CD4-positive, CD25-positive, alpha-beta regulatory T cell (primary cell): Measurements from ENCODE around the gene PARD6G. TPM values are rescaled to one million over a fixed set of nuclear protein-coding genes. Genes with fewer than 3 reads are reported as not detected.
A peak's percentile ranks its signal among the peaks of the same experiment; 100 is the strongest.

Source experiments
- ATAC-seq, 2 donors: fragments of 150-1000 bp; cut with Tn5 transposase; one replicate each; pipeline ENCODE4 v1.10.0; 2021; ENCODE audit warnings: low read depth in 2 of 2, moderate number of reproducible peaks in 2 of 2, moderate library complexity in 1 of 2
- DNase-seq, 3 donors: peaks; one replicate each; pipeline versions ENCODE4 v3.0.0 to v3.0.0-alpha.2; 2012 to 2022; ENCODE audit warnings: mixed read lengths in 1 of 3
- H3K27ac ChIP-seq: one replicate; pipeline ENCODE4 v1.7.0; 2013; ENCODE audit warnings: mild to moderate bottlenecking, low read length; ENCODE audit not compliant: insufficient read depth, poor library complexity, severe bottlenecking
- H3K27me3 ChIP-seq: one replicate; pipeline ENCODE4 v1.7.0; 2013; ENCODE audit warnings: low read length; ENCODE audit not compliant: control insufficient read depth, insufficient read depth
- H3K36me3 ChIP-seq: one replicate; pipeline ENCODE4 v1.7.0; 2013; ENCODE audit warnings: mild to moderate bottlenecking, low read length, moderate library complexity; ENCODE audit not compliant: control insufficient read depth, insufficient read depth
- H3K4me1 ChIP-seq: 2 replicates; pipeline ENCODE4 v1.7.0; 2013; ENCODE audit warnings: mild to moderate bottlenecking, low read length; ENCODE audit not compliant: insufficient read depth, control insufficient read depth, poor library complexity, severe bottlenecking
- H3K4me3 ChIP-seq: one replicate; pipeline ENCODE4 v1.7.0; 2013; ENCODE audit warnings: low read depth, mild to moderate bottlenecking, low read length, moderate library complexity
- H3K9me3 ChIP-seq, 2 experiments: 1 replicate in 1 of 2; 2 replicates in 1 of 2; pipeline ENCODE4 v1.7.0; 2013; ENCODE audit warnings: low read length in 2 of 2, mild to moderate bottlenecking in 1 of 2, moderate library complexity in 1 of 2; ENCODE audit not compliant: control insufficient read depth in 2 of 2
- H3K27ac Mint-ChIP-seq, 3 donors: one replicate each; pipeline ENCODE4 v1.8.0; 2020 to 2022; ENCODE audit warnings: mild to moderate bottlenecking in 3 of 3, mixed read lengths in 3 of 3, moderate library complexity in 2 of 3
- H3K27me3 Mint-ChIP-seq: one replicate; pipeline ENCODE4 v1.8.0; 2022; ENCODE audit warnings: mild to moderate bottlenecking, mixed read lengths
- H3K36me3 Mint-ChIP-seq: one replicate; pipeline ENCODE4 v1.8.0; 2020; ENCODE audit warnings: mixed read lengths
- H3K4me1 Mint-ChIP-seq, 4 donors: one replicate each; pipeline ENCODE4 v1.8.0; 2020 to 2022; ENCODE audit warnings: mixed read lengths in 4 of 4, mild to moderate bottlenecking in 1 of 4
- H3K4me3 Mint-ChIP-seq, 4 donors: one replicate each; pipeline ENCODE4 v1.8.0; 2020 to 2022; ENCODE audit warnings: mild to moderate bottlenecking in 4 of 4, mixed read lengths in 4 of 4, moderate library complexity in 3 of 4
- H3K9me3 Mint-ChIP-seq, 7 donors: one replicate each; pipeline ENCODE4 v1.8.0; 2020 to 2022; ENCODE audit warnings: mixed read lengths in 7 of 7, mild to moderate bottlenecking in 3 of 7, moderate library complexity in 2 of 7
- polyA plus RNA-seq, 4 donors: library from polyadenylated mRNA; unstranded; fragments of 300-500 nt; fragmentation: Illumina TruSeq; gene quantifications; one replicate each; pipeline ENCODE4 v1.2.3, GENCODE V29; 2021
- total RNA-seq: library from RNA; stranded (reverse); gene quantifications from one replicate; pipeline ENCODE4 v1.2.3, GENCODE V29; 2022

Gene PARD6G
- total and polyA plus RNA-seq, 5 donors from 2014 or later = 0.20 to 0.48 (median 0.39) TPM

DNA sequence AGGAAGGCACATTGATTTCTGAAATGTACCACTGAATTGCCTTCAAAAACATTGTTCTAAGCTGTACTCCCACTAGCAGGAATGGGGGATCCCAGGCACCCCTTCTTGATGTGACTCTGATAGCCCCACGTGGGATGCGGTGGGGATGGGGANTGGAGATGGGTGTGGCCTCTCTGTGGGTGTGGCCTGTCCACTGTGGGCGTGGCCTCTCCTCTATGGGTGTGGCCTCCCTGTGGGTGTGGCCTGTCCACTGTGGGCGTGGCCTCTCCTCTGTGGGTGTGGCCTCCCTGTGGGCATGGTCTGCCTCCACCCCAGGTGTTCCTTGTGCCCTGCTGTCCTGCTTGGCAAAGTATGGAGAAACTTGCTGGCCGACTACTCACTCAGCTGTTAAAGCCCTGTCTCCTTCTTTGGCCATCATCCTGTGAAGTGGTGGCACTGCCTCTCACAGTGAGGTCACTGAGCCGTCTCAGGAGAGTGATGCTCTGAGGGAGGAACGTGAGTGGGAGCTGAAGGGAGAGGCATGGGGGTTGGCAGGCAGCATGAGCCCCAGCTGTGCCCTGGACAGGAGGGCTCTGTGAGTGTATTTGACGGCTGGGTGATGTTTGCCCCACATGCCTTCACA is 6.7 kb upstream of the PARD6G start:
- Mint-ChIP-seq H3K27ac (no peak overlapping the region), H3K36me3 (no peaks in the 10 kb centered on the region), H3K27me3 (peaks cover 12% of the 10 kb centered on the region), H3K4me3 (no peak overlapping the region), H3K4me1 (no peaks in the 10 kb centered on the region), H3K9me3 (peaks cover 0 to 5% (median 0%) of the 10 kb centered on the region in 7 donors)
- Histone ChIP-seq H3K27me3 (no peaks in the 10 kb centered on the region), H3K27ac (no peak overlapping the region), H3K4me3 (no peak overlapping the region), H3K9me3 (no peaks in the 10 kb centered on the region), H3K36me3 (no peaks in the 10 kb centered on the region), H3K4me1 (no peaks in the 10 kb centered on the region)
- ATAC-seq (peak in 1 of 2 donors; percentile 31), DNase-seq (peak in 1 of 3 donors; percentile 5)

DNA sequence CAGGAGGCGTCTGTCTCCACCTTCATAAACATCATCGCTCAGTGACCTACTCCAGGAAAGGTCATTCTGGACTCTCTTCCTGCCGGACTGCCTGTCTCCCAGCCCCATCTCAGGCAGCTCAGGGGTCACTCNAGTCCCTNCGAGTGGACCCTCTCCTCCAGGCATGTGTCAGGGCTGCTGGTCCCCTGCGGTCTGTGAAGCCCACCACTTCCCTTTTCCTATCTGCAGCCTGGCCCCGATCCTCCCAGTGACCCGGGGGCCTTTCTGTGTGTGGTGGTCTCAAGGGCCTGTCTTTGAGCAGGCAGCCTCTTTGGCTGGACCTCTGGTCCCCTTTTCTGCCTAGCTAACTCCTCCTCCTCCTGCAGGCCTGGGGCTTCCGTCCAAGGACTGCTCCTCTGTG is 5.9 kb upstream of the PARD6G start:
- Histone ChIP-seq H3K27ac (no peak overlapping the region), H3K4me1 (no peaks in the 10 kb centered on the region), H3K27me3 (peaks cover 2% of the 10 kb centered on the region), H3K4me3 (no peak overlapping the region), H3K36me3 (no peaks in the 10 kb centered on the region), H3K9me3 (no peaks in the 10 kb centered on the region)
- DNase-seq (no peak), ATAC-seq (no peak)
- no peak overlapping the region for H3K27ac Mint-ChIP-seq
- H3K9me3 Mint-ChIP-seq = peaks cover 0 to 5% (median 0%) of the 10 kb centered on the region in 7 donors
- H3K4me3 Mint-ChIP-seq = no peak overlapping the region
- H3K4me1 Mint-ChIP-seq = no peaks in the 10 kb centered on the region
- H3K27me3 Mint-ChIP-seq = peaks cover 18% of the 10 kb centered on the region
- H3K36me3 Mint-ChIP-seq = no peaks in the 10 kb centered on the region

DNA sequence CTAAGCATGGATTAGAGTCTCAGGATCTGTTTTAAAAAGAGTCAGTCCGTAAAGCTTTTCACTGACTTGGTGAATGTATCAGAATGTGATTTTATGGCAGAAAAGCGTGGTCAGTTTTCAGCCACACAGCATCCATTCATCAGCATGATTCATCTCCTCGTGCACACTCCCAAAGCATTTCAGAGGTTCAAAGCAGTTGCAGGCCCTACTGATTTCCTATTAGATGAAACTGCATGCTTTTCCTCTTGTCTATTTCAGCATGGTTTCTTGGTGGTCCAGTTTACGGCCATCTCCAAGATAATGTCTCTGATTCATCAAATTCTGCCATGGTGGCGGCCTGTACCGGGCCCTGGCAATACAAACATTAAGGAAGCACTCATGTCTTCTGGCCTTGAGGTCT is 4.8 kb upstream of the PARD6G start:
- H3K4me1 ChIP-seq = no peaks in the 10 kb centered on the region
- peaks cover 25% of the 10 kb centered on the region for H3K27me3 Mint-ChIP-seq
- H3K36me3 Mint-ChIP-seq = no peaks in the 10 kb centered on the region
- H3K27me3 ChIP-seq = peaks cover 2% of the 10 kb centered on the region
- no peaks in the 10 kb centered on the region for H3K9me3 ChIP-seq
- H3K4me1 Mint-ChIP-seq = peaks cover 0 to 2% (median 0%) of the 10 kb centered on the region in 4 donors
- H3K4me3 Mint-ChIP-seq = no peak overlapping the region
- no peak for DNase-seq
- no peak overlapping the region for H3K27ac Mint-ChIP-seq
- H3K9me3 Mint-ChIP-seq = peaks cover 0 to 5% (median 0%) of the 10 kb centered on the region in 7 donors
- ATAC-seq = no peak
- no peak overlapping the region for H3K27ac ChIP-seq
- no peaks in the 10 kb centered on the region for H3K36me3 ChIP-seq
- no peak overlapping the region for H3K4me3 ChIP-seq

DNA sequence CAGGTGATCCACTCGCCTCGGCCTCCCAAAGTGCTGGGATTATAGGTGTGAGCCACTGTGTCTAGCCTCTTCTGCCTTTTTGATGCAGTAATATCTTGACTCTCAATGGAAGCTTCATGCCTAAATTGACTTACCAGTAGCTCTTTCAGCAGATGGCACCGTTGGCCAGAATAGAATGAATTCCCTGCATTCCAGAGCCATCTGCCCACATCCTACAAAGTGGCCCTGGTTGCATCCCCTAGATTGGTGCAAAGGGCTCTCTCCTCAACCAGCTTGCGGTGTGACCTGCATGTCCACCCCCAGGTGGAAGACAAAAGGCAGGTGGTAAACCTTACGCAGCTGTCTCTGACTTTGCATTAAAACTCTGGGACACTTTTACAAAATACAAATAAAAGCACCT is 4.4 kb upstream of the PARD6G start:
- no peak overlapping the region for H3K27ac ChIP-seq
- peaks cover 3% of the 10 kb centered on the region for H3K4me1 ChIP-seq
- H3K4me1 Mint-ChIP-seq = peaks cover 0 to 2% (median 0%) of the 10 kb centered on the region in 4 donors
- peaks cover 25% of the 10 kb centered on the region for H3K27me3 Mint-ChIP-seq
- peaks cover 0 to 5% (median 0%) of the 10 kb centered on the region in 7 donors for H3K9me3 Mint-ChIP-seq
- peaks cover 2% of the 10 kb centered on the region for H3K27me3 ChIP-seq
- DNase-seq = no peak
- H3K9me3 ChIP-seq = no peaks in the 10 kb centered on the region
- no peak overlapping the region for H3K4me3 ChIP-seq
- H3K4me3 Mint-ChIP-seq = no peak overlapping the region
- no peak for ATAC-seq
- no peak overlapping the region for H3K27ac Mint-ChIP-seq
- no peaks in the 10 kb centered on the region for H3K36me3 Mint-ChIP-seq
- no peaks in the 10 kb centered on the region for H3K36me3 ChIP-seq

DNA sequence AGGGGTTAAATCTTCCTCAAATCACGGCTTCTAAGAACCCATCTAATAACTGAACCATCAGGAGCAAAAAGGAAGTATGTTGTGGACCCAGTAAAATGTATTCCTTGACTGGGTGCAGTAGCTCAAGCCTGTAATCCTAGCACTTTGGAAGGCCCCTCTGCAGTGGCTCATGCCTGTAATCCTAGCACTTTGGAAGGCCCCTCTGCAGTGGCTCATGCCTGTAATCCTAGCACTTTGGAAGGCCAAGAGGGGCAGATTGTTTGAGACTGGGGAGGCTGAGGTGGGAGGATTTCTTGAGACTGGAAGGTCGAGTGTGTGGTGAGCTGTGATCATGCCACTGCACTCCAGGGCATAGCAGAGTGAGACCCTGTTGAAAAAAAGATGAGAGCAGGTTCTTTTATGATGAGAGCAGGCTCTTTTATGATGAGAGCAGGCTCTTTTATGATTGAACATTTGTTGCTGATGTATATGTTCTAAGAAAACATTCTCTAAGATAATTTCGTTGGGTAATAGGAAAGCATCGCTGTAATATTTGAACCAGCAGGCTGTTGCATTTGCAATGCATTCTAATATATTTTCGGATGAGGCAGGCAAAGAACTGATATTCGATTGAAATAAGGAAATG is 3.5 kb upstream of the PARD6G start:
- no peak for ATAC-seq

DNA sequence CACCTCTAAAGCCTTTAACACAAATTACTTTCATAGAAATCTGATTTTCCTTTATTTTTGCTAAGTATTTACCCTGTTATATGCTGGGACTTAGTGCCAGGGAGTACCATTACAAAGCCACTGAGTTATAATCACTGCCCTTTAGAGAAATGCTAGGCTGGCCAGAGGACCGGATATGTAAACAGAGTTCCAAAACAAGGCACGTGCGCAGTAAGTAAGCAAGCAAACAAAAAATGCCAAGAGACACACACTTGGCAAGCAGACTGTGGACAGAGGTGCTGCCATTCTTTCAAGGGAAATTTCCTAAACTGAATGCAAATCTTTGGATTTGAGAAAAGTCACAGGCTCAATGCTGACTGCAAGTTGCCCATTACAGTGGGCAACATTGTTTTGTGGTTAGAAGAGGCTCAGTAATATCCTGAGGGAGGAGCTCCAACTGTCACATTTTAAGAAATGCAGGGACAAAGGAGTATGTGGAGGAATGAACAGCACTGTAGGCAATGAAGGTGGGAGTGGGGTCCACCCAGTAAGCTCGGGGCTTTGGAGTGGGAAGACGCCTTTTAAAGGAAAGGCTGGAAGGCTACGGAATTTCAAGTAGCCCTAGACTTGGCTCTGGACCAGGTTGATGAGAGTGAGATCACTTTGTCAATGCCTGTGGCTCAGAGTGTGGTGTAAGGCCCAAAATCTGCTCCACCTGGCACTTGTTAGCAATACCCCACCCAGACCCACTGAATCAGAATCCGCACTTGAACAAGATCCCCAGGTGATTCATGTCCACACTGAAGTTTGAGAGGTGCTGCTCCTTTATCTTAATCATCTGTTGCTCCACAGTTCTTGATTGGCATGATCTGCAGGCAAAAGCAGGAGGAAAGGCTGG is 2.1 kb upstream of the PARD6G start:
- H3K27me3 Mint-ChIP-seq = peaks cover 42% of the 10 kb centered on the region
- no peak overlapping the region for H3K4me3 Mint-ChIP-seq
- no peaks in the 10 kb centered on the region for H3K9me3 ChIP-seq
- H3K27ac ChIP-seq = no peak overlapping the region
- no peaks in the 10 kb centered on the region for H3K36me3 ChIP-seq
- DNase-seq = no peak
- H3K27ac Mint-ChIP-seq = no peak overlapping the region
- peaks cover 2% of the 10 kb centered on the region for H3K27me3 ChIP-seq
- H3K4me3 ChIP-seq = no peak overlapping the region
- H3K4me1 ChIP-seq = peaks cover 9% of the 10 kb centered on the region
- peaks cover 0 to 9% (median 0%) of the 10 kb centered on the region in 4 donors for H3K4me1 Mint-ChIP-seq
- no peak for ATAC-seq
- peaks cover 0 to 4% (median 0%) of the 10 kb centered on the region in 7 donors for H3K9me3 Mint-ChIP-seq
- no peaks in the 10 kb centered on the region for H3K36me3 Mint-ChIP-seq

More for the DNA sequence above, 3.5 kb upstream of the PARD6G start:
- Mint-ChIP-seq H3K36me3 (no peaks in the 10 kb centered on the region), H3K4me1 (peaks cover 0 to 5% (median 0%) of the 10 kb centered on the region in 4 donors), H3K4me3 (peak overlapping the region in 1 of 4 donors; percentile 76), H3K27me3 (peaks cover 29% of the 10 kb centered on the region), H3K9me3 (peaks cover 0 to 5% (median 0%) of the 10 kb centered on the region in 7 donors), H3K27ac (no peak overlapping the region)
- Histone ChIP-seq H3K27ac (no peak overlapping the region), H3K27me3 (peaks cover 2% of the 10 kb centered on the region), H3K36me3 (no peaks in the 10 kb centered on the region), H3K4me3 (no peak overlapping the region), H3K4me1 (peaks cover 9% of the 10 kb centered on the region), H3K9me3 (no peaks in the 10 kb centered on the region)
- DNase-seq = no peak

DNA sequence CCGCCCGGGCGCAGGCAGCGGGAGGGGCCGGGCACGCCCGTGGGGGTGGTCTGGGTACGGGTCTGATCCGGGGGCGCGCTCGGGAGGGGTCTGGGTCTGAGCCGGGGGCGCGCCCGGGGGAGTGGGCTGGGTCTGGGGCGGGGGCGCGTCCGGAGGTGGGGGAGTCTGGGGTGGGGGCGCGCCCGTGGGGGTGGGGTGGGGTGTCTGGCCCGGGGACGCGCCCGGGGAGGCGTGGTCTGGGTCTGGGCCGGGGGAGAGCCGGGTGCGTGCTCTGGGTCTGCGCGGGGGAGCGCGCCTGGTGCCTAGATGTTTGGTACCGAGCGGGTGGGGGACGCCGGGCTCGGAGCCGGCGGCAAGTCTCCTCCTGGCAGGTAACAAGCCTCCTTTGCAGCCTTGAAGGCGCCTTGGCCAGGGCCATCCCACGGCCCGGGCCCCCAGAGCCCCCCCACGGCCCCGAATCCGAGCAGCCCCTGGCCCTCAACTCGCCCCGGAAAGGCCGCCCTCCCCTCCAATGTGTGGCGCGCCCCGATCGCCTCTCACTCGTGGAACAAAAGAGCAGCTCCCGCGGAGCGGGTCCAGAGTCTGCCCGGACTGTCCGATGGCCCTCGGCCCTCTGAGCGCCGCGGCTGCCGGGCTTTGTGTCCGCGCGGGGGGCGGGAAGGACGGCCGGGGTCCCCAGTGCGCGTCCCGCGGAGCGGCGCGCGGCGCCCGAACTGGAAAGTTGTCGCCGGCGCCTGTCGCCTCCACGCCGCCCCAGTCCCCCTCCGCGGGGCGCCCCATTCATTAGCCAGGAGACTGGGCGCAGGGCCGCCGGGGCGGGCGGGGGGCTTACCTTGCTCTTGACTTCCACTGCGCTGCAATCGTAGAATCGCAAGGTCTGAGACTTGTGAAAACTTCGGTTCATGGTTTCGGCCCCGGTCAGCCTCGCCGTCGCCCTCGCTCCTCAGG is 595 bp downstream of the PARD6G start:
- Histone ChIP-seq H3K27ac (no peak overlapping the region), H3K27me3 (peaks cover 13% of the 10 kb centered on the region), H3K9me3 (no peaks in the 10 kb centered on the region), H3K4me1 (peaks cover 9% of the 10 kb centered on the region), H3K36me3 (no peaks in the 10 kb centered on the region), H3K4me3 (no peak overlapping the region)
- H3K4me3 Mint-ChIP-seq = no peak overlapping the region
- peaks cover 45% of the 10 kb centered on the region for H3K27me3 Mint-ChIP-seq
- ATAC-seq = no peak
- no peaks in the 10 kb centered on the region for H3K36me3 Mint-ChIP-seq
- peaks cover 0 to 9% (median 0%) of the 10 kb centered on the region in 4 donors for H3K4me1 Mint-ChIP-seq
- no peak for DNase-seq
- H3K27ac Mint-ChIP-seq = no peak overlapping the region
- peaks cover 0 to 2% (median 0%) of the 10 kb centered on the region in 7 donors for H3K9me3 Mint-ChIP-seq
